GM12874 (cell line): Measurements from ENCODE around the gene FADD.

Experiments
- TF ChIP-seq, protein P1 (sequence below): IDR thresholded peaks from 2 replicates; pipeline ENCODE4 v1.5.1; 2011; ENCODE audit warnings: low read depth, mild to moderate bottlenecking, control low read depth, low read length, moderate library complexity; ENCODE audit not compliant: insufficient read depth

The FADD gene

DNA sequence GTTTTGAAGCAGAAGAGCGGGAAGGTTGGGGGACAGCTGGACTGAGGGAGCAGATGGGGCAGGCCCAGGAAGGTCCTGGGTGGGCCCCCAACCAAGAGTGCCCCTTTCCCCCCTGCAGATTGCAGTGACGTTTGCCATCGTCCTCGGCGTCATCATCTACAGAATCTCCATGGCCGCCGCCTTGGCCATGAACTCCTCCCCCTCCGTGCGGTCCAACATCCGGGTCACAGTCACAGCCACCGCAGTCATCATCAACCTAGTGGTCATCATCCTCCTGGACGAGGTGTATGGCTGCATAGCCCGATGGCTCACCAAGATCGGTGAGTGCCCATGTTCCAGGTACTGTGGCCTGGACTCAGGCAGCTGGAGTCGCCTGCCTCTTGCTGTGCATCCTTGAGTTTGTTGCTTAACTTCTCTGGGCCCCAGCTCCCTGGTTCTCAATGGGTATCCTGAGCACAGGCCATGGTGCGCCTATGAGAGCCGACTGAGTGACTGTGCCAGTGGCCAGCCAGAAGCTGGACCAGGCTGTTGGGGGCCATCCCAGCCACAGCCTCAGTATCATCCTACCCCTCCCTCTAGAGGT is 42.0 kb upstream of the FADD start:
- TF ChIP-seq, protein P1, sequence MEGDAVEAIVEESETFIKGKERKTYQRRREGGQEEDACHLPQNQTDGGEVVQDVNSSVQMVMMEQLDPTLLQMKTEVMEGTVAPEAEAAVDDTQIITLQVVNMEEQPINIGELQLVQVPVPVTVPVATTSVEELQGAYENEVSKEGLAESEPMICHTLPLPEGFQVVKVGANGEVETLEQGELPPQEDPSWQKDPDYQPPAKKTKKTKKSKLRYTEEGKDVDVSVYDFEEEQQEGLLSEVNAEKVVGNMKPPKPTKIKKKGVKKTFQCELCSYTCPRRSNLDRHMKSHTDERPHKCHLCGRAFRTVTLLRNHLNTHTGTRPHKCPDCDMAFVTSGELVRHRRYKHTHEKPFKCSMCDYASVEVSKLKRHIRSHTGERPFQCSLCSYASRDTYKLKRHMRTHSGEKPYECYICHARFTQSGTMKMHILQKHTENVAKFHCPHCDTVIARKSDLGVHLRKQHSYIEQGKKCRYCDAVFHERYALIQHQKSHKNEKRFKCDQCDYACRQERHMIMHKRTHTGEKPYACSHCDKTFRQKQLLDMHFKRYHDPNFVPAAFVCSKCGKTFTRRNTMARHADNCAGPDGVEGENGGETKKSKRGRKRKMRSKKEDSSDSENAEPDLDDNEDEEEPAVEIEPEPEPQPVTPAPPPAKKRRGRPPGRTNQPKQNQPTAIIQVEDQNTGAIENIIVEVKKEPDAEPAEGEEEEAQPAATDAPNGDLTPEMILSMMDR, result no peak

DNA sequence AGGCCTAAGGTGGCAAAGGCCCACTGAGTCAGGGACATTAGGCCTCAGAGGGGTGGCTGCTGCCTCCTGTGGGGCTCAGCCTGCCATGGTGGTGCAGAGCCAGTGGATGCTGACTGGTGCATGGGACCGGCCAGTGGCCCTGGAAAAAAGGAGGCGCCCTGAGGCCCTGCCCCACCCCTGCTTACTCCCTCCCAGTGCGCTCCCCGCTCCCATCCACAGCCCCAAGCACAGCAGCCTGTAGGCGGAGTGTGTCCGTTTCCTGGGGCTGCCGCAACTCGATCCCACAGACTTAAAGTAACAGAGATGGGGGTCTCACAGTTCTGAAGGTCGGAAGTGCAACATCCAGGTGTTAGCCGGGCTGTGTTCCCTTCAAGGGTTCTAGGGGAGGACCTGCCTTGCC is 38.4 kb upstream of the FADD start:
- TF ChIP-seq, protein P1, result no peak

DNA sequence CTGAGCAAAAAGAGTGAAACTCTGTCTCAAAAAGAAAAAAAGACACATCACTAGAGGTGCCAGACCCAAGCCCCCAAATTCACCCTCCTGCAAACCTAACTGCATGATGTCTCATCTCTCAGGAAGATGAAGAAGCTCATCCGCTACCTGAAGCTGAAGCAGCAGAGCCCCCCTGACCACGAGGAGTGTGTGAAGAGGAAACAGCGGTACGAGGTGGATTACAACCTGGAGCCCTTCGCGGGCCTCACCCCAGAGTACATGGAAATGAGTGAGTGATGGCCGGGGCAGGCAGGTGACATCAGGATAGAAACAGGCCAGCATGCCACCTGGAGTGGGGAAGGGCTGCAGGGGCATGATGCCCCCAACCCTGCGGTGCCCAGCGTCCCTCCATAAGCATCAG is 36.0 kb upstream of the FADD start:
- TF ChIP-seq, protein P1, result no peak

DNA sequence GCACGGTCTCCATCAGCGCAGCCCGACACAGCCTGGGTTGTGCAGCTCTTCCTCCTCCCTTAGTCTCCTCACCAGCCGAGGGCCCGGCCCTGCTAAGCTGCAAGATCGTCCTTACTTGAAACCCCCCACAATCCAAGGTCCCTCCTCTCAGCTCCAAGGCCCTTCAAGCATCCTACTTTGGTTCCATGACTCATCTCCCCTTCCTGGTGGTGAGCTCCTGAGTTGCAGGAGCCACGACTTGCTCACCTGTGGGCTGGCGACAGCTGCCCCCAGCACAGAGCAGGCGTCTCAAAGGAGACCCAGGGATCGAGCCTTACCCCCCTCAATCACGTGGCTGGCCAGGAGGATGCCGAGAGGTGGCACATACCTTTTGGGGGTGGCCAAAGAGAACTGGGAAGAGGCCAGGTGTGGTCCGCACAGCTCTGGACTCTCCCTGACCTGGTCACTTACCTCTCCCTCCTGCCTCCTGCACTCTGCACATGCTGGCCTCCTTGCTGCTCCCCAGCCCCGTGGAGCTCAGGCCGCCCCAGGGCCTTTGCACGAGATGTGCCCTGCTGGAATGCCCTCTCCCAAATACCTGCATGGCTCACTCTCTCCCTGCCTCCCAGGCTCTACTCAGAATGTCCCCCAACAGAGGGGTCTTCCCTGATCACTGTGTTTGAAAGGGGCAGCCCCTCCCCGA is 35.2 kb upstream of the FADD start:
- TF ChIP-seq, protein P1, result no peak

DNA sequence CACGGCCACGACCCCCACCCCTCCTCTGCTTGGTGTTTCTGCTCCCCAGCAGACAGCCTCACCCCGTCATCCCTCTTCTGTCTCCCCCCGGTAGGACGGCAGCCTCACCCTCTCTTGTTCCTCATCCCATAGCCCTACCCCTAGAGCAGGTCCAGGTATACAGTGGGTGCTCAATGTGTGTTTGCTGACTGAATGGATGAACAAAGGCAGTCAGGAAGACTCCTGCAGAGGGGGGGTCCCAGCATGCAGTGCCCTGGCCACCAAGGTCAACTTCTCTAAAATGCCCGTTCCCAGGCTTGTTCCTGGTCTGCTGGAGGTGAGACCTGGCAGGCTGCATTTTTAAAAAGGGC is 34.7 kb upstream of the FADD start:
- TF ChIP-seq, protein P1, result no peak

DNA sequence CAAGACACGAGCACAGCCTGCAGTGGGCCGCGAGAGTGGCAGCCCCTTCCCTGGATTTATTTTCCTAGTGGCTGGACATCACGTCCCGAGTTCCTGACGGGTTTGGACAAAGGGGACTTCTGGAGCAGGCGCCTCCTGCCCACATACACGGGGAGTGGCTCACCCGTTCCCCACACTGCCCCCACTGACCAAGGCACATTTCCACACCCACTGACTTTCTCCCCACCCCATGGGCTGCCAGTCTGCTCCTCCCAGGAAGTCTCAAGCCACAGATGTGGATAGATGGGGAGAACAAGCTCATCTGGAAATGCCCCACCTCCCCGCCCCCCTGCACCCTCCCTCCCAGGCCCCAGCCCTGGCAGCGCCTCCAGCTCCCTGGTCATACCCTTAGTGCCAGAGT is 34.0 kb upstream of the FADD start:
- TF ChIP-seq, protein P1, result no peak

DNA sequence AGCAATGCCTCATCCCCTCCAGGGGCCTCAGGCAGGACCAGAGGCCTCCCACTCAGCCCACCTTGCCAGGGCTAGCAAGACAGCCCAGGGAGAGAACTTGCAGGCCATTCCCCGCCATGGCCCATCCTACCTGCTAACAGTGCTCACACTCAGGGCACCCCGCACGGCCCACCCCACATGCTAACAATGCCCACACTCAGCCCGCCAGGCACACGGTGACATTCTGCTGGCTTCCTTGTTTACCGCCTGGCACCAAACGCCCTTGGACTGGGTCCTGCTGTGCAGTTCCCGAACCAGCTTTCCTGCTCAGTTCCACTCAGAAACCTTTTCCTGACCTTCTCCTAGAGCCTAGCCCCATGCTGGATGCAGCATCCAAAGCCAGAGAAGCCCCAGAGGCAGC is 33.5 kb upstream of the FADD start:
- TF ChIP-seq, protein P1, result no peak
